Left ventricle myocardium inferior (tissue), 1 donor: ENCODE data around the gene GPC5. TPM values are rescaled to one million over a fixed set of nuclear protein-coding genes. Genes with fewer than 3 reads are reported as not detected.

Source experiments
- DNase-seq: peaks from one replicate; pipeline ENCODE4 v3.0.0-alpha.2; 2020
- H3K27ac ChIP-seq: fragments of 200-600 bp; replicated peaks from 2 replicates; pipeline ENCODE4 v1.8.0; 2021
- H3K27me3 ChIP-seq: fragments of 200-600 bp; 2 replicates; pipeline ENCODE4 v1.8.0; 2021; ENCODE audit warnings: low read depth
- H3K36me3 ChIP-seq: fragments of 200-600 bp; 2 replicates; pipeline ENCODE4 v1.8.0; 2021
- H3K4me1 ChIP-seq: fragments of 200-600 bp; 2 replicates; pipeline ENCODE4 v1.8.0; 2021
- H3K4me3 ChIP-seq: fragments of 200-600 bp; 2 replicates; pipeline ENCODE4 v1.8.0; 2021; ENCODE audit warnings: mild to moderate bottlenecking, moderate library complexity
- H3K9me3 ChIP-seq: fragments of 200-600 bp; replicated peaks from 2 replicates; pipeline ENCODE4 v1.8.0; 2021
- CTCF ChIP-seq: fragments of 200-600 bp; IDR thresholded peaks from 2 replicates; pipeline ENCODE4 v1.8.0; 2021; ENCODE audit warnings: antibody characterized with exemption, mild to moderate bottlenecking, borderline replicate concordance
- intact Hi-C: fragments of 100-400 bp; cut with micrococcal nuclease; formaldehyde crosslinking; loops from one replicate; pipeline ENCODE4 v1.11.0; 2022
- total RNA-seq: library from RNA; stranded (reverse); fragmentation: NEBNext Ultra II Directional; extraction: Animal tissue kit (Norgen Biotek cat#: 25700); gene quantifications from one replicate; pipeline ENCODE4 v1.2.1, GENCODE V29; 2021
- donor health status: DM: no; HTN: yes; CAD: no; lungs with severe emphysema.

The GPC5 gene
- total RNA-seq, 1 donor from 2014 or later, result 1.5 TPM

DNA sequence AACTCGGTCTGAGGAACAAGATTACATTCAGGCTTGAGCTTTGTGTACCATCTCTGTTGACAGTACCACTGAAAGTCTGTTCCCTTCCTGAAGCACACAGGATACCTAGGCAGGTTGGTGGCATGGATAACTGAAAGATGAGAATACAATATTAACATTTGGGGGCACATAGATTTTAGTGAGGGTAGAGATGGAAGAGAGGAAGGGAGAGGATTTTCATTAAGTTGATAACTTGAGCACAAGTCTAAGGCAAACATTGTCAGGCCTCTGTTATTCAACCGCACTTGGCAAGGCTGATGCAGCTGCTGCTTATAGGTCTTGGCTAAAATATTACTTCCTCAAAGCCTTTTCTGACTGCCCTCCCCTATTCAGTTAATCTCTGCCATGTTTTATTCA lies 40.0 kb upstream of the GPC5 start:
- intact Hi-C loops, result no loop called here
- H3K27me3 ChIP-seq, result no peaks in the 10 kb centered on the region
- no peak for TF ChIP-seq CTCF
- H3K27ac ChIP-seq, result no peak overlapping the region
- H3K4me3 ChIP-seq, result no peak overlapping the region
- no peaks in the 10 kb centered on the region for H3K9me3 ChIP-seq
- DNase-seq, result no peak
- H3K4me1 ChIP-seq, result peaks cover 7% of the 10 kb centered on the region
- peaks cover 35% of the 10 kb centered on the region for H3K36me3 ChIP-seq

DNA sequence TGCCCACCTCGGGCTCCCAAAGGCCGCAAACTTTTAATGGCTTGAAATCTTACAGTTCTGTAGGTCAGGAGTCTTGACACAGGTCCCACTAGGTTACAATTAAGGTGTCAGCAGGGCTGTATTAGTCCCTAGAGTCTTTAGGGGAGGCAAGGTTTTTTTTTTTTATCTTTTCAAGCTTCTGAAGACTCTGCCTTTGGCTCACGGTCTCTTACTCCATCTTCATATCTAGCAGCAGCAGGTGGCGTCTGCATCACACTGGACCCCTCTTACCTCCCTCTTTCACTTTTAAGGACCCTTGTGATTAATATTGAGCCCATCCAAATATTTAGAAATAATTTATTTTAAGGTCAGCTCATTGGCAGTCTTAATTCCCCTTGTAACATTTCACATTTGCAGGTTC lies 39.3 kb upstream of the GPC5 start:
- Histone ChIP-seq H3K4me1 (peaks cover under 1% of the 10 kb centered on the region), H3K36me3 (peaks cover 31% of the 10 kb centered on the region), H3K4me3 (no peak overlapping the region), H3K9me3 (no peaks in the 10 kb centered on the region), H3K27me3 (no peaks in the 10 kb centered on the region), H3K27ac (no peak overlapping the region)
- DNase-seq, result no peak
- TF ChIP-seq CTCF, result no peak
- intact Hi-C loops, result no loop called here

DNA sequence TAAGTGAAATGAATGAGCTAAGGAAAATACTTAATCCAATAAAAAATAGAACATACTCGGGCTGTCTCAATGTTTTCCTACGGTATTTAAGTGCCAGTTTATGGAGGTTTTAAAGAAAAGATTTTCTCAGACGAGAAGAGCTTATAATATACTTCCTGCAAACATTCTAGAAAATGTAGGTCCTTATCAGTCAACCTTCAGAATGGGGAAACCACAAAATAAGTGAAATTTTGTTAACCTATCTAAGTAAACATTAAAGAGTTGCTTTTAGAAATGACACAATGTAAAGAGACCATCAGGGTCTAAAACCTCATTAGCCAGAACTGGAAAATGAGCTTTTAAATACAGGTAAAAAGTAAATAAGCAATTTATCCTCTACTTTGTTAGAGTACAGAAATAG lies 38.8 kb upstream of the GPC5 start:
- H3K4me1 ChIP-seq, result no peaks in the 10 kb centered on the region
- intact Hi-C loops, result no loop called here
- H3K27ac ChIP-seq, result no peak overlapping the region
- no peak for DNase-seq
- no peaks in the 10 kb centered on the region for H3K9me3 ChIP-seq
- H3K27me3 ChIP-seq, result no peaks in the 10 kb centered on the region
- H3K36me3 ChIP-seq, result peaks cover 26% of the 10 kb centered on the region
- H3K4me3 ChIP-seq, result no peak overlapping the region
- TF ChIP-seq CTCF, result no peak

- DNase-seq, result no peak
- Histone ChIP-seq H3K4me1 (no peaks in the 10 kb centered on the region), H3K4me3 (no peak overlapping the region), H3K9me3 (no peaks in the 10 kb centered on the region), H3K27ac (no peak overlapping the region), H3K27me3 (no peaks in the 10 kb centered on the region), H3K36me3 (peaks cover 19% of the 10 kb centered on the region)
- intact Hi-C loops, result no loop called here
- no peak for TF ChIP-seq CTCF
Observed at GRCh38 chr13:91360246-91360751, 38.1 kb upstream of the GPC5 start.

DNA sequence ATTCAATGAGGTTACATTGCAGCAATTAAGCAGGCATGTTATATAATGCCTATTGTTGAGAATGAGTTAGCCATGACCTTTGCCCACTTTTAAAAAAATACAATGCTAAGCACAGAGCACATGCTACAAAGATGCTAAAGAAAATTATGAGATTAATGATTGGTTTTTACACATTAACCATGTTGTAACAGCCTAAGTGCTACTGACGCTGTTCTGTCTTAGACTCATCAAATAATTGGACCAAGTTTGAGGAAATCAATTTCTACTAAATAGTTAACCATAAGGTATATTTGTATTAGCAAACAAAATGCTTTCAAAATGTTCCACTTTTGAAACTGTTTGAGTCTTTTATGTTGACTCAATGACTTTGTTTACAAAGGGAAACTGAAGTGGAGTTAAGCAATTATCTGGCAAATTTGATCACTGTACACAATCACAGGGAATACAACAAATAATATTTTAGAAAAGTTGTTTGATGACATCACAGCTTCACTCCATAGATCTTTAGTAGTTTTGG lies 36.6 kb upstream of the GPC5 start:
- TF ChIP-seq CTCF, result no peak
- no peak for DNase-seq
- Histone ChIP-seq H3K4me1 (no peaks in the 10 kb centered on the region), H3K27ac (no peak overlapping the region), H3K4me3 (no peak overlapping the region), H3K27me3 (no peaks in the 10 kb centered on the region), H3K9me3 (no peaks in the 10 kb centered on the region), H3K36me3 (peaks cover 9% of the 10 kb centered on the region)
- intact Hi-C loops, result no loop called here
